Mammary epithelial cell (primary cell): ENCODE results near the gene ZCCHC13.

ENCODE experiments used
- EZH2 ChIP-seq: IDR thresholded peaks from 2 replicates; pipeline ENCODE4 v1.6.1; 2012; ENCODE audit warnings: low read length, inconsistent platforms, borderline replicate concordance
- TF ChIP-seq, protein P1 (sequence below), 2 donors: IDR thresholded peaks in 1 of 2; conservative IDR thresholded peaks in 1 of 2; 2 replicates each; pipeline ENCODE4 v1.5.1; 2011 to 2012; ENCODE audit warnings: inconsistent platforms in 2 of 2, low read length in 2 of 2, mild to moderate bottlenecking in 2 of 2, control low read depth in 1 of 2, low read depth in 1 of 2; ENCODE audit not compliant: insufficient read depth in 1 of 2; ENCODE audit errors: extremely low read depth in 1 of 2

DNA sequence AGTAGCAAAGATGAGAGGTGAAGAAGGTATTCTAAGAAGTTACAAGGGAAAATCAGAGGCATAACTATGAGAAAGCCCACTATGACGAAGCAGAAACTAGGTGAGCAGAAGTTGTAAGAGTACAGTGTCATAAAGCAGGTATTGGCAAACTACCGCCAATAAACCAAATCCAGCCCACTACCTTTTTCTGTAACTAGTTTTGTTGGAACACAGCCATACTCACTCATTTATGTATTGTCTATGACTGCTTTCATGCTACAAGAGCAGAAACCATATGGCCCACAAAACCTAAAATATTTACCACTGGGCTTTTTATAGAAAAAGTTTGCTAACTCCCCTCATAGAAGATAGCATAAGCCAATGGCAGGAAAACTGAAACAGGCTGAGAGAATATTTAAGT, 31.8 kb upstream of the ZCCHC13 start:
- TF ChIP-seq EZH2 = no peak
- TF ChIP-seq, protein P1, sequence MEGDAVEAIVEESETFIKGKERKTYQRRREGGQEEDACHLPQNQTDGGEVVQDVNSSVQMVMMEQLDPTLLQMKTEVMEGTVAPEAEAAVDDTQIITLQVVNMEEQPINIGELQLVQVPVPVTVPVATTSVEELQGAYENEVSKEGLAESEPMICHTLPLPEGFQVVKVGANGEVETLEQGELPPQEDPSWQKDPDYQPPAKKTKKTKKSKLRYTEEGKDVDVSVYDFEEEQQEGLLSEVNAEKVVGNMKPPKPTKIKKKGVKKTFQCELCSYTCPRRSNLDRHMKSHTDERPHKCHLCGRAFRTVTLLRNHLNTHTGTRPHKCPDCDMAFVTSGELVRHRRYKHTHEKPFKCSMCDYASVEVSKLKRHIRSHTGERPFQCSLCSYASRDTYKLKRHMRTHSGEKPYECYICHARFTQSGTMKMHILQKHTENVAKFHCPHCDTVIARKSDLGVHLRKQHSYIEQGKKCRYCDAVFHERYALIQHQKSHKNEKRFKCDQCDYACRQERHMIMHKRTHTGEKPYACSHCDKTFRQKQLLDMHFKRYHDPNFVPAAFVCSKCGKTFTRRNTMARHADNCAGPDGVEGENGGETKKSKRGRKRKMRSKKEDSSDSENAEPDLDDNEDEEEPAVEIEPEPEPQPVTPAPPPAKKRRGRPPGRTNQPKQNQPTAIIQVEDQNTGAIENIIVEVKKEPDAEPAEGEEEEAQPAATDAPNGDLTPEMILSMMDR (conservative IDR thresholded peaks at IDR 0.05 in 1 of 2, IDR thresholded peaks at IDR 0.05 in 1 of 2; ENCODE audit: extremely low read depth in 1 of 2, insufficient read depth in 1 of 2, low read depth in 1 of 2, low read length in 2 of 2) = no peak
